Activated T-helper 1 cell treated with anti-CD3 and anti-CD28 coated beads, Interleukin-2, amount 50 U/mL, for 16 hours (primary cell): ENCODE measurements around the gene LGALS4.
"Not testable (repeated sequence)": the region's sequence is repeated elsewhere in the genome, so short reads cannot be mapped to it uniquely, and the experiment has no call there.

ENCODE experiments used
- DNase-seq, 2 donors: peaks; one replicate each; pipeline ENCODE4 v3.0.0-alpha.2; 2020; ENCODE audit warnings: low read depth in 1 of 2, low spot score in 1 of 2

LGALS4 gene

GRCh38 chr19:38826856-38827551 is 14.3 kb upstream of the LGALS4 start:
- no peak for DNase-seq

DNA sequence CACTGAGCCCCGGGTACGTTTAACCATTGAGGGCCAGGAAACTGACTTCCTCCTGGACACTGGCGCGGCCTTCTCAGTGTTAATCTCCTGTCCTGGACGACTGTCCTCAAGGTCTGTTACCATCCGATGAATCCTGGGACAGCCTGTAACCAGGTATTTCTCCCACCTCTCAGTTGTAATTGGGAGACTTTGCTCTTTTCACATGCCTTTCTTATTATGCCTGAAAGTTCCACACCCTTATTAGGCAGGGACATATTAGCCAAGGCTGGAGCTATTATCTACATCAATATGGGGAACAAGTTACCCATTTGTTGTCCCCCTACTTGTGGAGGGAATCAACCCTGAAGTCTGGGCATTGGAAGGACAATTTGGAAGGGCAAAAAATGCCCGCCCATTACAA is 13.2 kb upstream of the LGALS4 start:
- DNase-seq = not testable (repeated sequence)

DNA sequence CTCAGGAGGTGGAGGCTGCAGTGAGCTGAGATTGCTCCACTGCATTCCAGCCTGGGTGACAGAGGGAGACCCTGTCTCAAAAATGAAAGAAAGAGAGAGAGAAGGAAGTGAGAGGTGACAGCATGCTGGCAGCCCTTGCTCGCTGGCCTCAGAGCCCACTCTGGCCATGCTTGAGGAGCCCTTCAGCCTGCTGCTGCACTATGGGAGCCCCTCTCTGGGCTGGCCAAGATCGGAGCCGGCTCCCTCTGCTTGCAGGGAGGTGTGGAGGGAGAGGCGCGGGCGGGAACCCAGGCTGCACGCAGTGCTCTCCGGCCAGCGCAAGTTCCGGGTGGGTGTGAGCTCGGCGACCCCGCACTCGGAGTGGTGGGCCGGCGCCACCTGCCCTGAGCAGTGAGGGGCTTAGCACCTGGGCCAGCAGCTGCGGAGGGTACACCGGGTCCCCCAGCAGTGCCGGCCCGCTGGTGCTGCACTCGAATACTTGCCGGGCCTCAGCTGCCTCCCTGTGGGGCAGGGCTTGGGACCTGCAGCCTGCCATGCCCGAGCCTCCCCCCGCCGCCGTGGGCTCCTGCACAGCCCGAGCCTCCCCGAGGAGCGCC is 8.6 kb upstream of the LGALS4 start:
- DNase-seq = not testable (repeated sequence)

- DNase-seq = no peak
Observed at GRCh38 chr19:38819231-38819920, 6.6 kb upstream of the LGALS4 start.

- DNase-seq = no peak
Observed at GRCh38 chr19:38817081-38817480, 4.3 kb upstream of the LGALS4 start.

GRCh38 chr19:38816131-38816750 is 3.5 kb upstream of the LGALS4 start:
- DNase-seq = no peak

DNA sequence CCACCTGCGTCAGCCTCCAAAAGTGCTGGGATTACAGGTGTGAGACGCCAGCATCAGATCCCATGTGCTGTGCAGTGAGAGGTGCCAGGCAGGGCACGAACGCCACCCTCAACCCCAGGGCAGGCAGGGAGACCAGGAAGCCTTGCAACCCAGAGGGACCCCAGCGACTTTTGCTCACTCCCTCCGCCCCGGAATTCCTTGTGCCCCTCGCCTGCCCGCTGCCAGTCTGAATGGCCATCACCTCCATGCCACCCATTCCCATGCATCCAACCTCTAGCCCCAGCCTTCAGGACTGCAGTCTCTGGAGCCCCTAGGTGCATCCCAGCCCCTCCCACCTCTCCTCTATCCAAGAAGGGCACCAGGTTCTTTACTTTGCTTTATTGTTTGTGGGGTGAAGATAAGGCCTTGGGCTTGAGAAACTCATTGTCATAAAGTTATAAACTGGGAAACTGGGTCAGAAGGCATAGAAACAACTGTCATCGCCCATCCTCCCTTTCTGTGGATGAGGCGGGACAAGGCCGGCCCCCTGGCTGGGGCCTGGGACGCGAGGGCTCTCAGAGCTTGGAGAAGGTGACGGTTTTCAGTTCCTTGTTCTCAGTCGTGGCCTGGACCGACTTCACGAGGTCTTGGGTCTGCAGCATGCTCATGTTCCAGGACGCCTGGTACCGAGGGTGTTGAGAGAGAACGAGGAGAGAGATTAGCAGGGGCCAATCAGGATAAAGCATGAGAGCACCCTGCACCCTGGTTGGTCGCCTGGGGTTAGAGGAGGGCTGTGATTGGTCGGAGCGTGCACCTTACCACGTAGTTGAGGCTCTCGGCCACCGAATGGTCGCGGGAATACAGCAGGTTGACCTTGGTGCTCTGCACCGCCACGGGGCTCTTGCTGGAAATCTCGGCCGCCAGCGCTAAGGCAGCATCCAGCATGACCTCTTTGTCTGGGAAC is 2.6 kb upstream of the LGALS4 start:
- no peak for DNase-seq

DNA sequence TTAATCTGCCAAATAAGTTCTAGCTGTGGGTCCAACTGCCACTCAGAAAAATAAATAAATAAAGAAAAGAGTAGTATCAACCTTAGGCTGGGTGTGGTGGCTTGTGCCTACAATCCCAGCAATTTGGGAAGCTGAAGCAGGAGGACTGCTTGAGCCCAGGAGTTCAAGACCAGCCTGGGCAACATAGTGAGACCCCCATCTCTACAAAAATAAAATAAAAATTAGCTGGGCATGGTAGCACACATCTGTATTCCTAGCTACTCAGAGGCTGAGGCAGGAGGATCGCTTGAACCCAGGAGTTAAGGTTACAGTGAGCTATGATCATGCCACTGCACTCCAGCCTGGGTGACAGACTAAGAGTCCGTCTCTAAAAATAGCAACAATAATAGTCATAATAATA is 1.2 kb upstream of the LGALS4 start:
- not testable (repeated sequence) for DNase-seq

DNA sequence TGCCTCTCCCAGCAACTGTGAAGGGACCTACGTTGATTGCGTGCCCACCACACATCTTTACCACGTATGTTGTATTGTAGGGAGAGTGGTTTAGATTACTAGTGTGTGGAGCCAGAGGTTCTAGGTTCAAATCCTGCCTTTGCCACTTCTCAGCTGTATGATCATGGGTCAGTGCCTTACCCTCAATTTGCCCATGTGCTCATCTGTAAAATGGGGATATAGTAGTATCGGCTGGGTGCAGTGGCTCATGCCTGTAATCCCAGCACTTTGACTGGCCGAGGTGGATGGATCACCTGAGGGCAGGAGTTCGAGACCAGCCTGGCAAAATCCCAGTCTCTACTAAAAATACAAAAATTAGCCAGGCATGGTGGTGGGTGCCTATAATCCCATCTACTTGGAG is 578 bp upstream of the LGALS4 start:
- DNase-seq = no peak

- no peak for DNase-seq
Observed at GRCh38 chr19:38812009-38812840, 520 bp downstream of the LGALS4 start.

DNA sequence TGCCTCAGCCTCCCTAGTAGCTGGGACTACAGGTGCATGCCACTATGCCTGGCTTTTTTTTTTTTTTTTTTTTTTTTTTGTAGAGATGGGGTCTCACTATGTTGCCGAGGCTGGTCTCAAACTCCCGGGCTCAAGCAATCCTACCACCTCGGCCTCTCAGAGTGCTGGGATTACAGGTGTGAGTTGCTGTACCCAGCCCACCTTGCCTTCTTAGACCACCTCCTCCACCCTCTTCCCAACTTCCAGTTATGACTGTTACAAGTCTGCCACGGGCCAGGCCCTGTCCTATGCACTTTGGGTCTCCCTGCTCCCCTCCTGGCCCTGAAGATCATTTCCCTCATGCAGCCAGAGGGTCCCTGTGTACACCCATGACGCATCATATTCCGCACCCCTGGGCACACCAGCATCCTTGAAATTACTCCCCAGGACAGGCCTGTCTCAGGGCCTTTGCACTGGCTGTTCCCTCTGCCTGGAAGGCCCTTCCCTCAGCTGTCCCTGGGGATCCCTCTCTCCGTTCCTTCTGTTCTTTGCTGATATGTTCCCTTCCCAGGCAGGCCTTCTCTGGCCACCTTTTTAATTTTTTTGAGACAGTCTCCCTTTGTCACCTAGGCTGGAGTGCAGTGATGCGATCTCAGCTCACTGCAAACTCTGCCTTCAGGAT is 3.0 kb downstream of the LGALS4 start:
- no peak for DNase-seq

DNA sequence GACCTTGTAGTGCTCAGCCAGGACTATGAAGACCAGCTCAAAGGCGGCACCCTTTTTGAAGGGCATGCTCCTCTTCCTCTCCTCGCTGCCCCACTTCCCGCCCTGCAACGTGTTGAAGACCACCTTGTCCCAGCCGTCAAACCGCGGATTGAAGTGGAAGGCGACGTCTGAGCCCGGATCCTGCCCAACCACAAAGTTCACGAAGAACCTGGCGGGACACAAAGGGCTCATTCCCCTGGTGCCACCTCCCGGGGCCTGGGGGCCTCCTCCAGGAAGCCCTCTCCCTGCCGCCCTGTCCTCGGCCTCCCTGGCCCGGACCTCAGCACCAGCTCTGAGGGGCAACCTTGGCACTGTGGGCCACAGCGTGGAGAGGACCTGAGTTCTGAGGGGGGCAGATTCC is 4.0 kb downstream of the LGALS4 start:
- no peak for DNase-seq

GRCh38 chr19:38807374-38808098 is 5.2 kb downstream of the LGALS4 start:
- not testable (repeated sequence) for DNase-seq

GRCh38 chr19:38806371-38806770 is 6.4 kb downstream of the LGALS4 start:
- DNase-seq = no peak

GRCh38 chr19:38805180-38805579 is 7.6 kb downstream of the LGALS4 start:
- DNase-seq = no peak

DNA sequence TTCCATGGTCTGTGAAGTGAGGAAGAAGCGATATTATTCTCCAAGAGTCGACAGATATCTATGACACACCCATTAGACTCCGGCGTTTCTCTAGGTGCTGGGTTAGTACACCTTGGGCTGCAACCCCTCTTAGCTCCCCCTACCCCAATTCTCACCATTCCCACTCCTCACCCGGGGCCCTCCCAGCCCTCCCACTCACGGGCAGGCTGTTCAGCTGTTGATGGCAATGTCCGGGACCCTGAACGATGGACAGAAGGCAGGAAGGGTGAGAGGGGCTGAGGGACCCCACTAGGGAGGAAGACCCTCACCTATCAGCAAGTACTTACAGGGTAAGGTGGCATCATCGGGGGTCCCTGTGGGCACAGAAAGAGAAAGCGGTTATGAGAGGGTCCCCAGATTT is 9.2 kb downstream of the LGALS4 start:
- no peak for DNase-seq

DNA sequence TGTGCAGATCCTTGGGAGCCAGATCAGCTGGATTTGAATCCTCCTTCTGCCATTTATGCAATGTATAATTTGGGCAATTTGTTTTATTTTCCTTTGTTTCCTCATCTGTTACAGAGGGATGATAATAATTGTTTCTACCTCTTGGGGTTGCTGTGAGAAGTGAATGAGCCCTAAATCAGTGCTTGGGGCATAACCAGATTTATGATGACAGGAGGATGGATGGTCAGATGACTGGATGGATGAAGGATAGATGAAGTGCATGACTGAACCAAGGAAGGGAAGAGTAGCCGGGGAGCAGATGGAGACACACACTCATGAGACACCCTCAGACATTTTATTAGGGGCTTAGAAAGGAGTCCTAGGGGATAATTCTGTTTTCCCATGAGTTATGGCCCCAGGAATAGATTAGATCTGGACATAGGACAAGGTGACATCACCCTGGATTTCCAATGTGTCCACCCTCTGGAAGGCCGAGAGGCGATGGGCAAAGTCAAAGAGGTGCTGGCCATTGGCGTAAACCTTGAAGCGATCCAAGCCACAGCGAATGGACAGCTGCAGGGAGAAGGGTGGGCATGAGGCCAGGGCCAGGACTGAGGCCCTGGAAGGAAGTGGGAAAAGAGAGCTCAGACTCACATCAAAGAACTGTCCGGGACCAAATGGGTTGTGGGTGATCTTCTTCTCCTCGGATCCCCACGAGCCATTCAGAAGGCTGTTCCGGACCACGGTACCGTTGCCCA is 11.2 kb downstream of the LGALS4 start:
- no peak for DNase-seq
